Measurements from ENCODE around the gene RADIL.

The RADIL gene

GRCh38 chr7:4833691-4834600 is 49.6 kb downstream of the RADIL start:
- no peak for DNase-seq (ENCODE audit: low read depth in 1 of 2, low spot score in 1 of 2)

- no peak for DNase-seq (ENCODE audit: low read depth in 1 of 2, low spot score in 1 of 2)
Observed at GRCh38 chr7:4833176-4833575, 50.3 kb downstream of the RADIL start.

- no peak for DNase-seq (ENCODE audit: low read depth in 1 of 2, low spot score in 1 of 2)
Observed at GRCh38 chr7:4832711-4833110, 50.8 kb downstream of the RADIL start.

GRCh38 chr7:4831723-4832495 is 51.6 kb downstream of the RADIL start:
- DNase-seq (ENCODE audit: low read depth in 1 of 2, low spot score in 1 of 2): no peak

GRCh38 chr7:4830176-4830575 is 53.3 kb downstream of the RADIL start:
- DNase-seq (ENCODE audit: low read depth in 1 of 2, low spot score in 1 of 2): no peak

GRCh38 chr7:4828720-4829383 is 54.7 kb downstream of the RADIL start:
- no peak for DNase-seq (ENCODE audit: low read depth in 1 of 2, low spot score in 1 of 2)

- no peak for DNase-seq (ENCODE audit: low read depth in 1 of 2, low spot score in 1 of 2)
Observed at GRCh38 chr7:4825081-4825480, 58.4 kb downstream of the RADIL start.

GRCh38 chr7:4824120-4824775 is 59.3 kb downstream of the RADIL start:
- DNase-seq (ENCODE audit: low read depth in 1 of 2, low spot score in 1 of 2): no peak

- DNase-seq (ENCODE audit: low read depth in 1 of 2, low spot score in 1 of 2): no peak
Observed at GRCh38 chr7:4823441-4824119, 59.9 kb downstream of the RADIL start.

- DNase-seq (ENCODE audit: low read depth in 1 of 2, low spot score in 1 of 2): no peak
Observed at GRCh38 chr7:4822677-4823076, 60.8 kb downstream of the RADIL start.

GRCh38 chr7:4820967-4821471 is 62.5 kb downstream of the RADIL start:
- no peak for DNase-seq (ENCODE audit: low read depth in 1 of 2, low spot score in 1 of 2)

GRCh38 chr7:4820405-4820966 is 63.0 kb downstream of the RADIL start:
- DNase-seq (ENCODE audit: low read depth in 1 of 2, low spot score in 1 of 2): no peak

GRCh38 chr7:4819560-4820404 is 63.7 kb downstream of the RADIL start:
- DNase-seq (ENCODE audit: low read depth in 1 of 2, low spot score in 1 of 2): no peak

- DNase-seq (ENCODE audit: low read depth in 1 of 2, low spot score in 1 of 2): no peak
Observed at GRCh38 chr7:4818000-4818794, 65.3 kb downstream of the RADIL start.

GRCh38 chr7:4817178-4817901 is 66.2 kb downstream of the RADIL start:
- no peak for DNase-seq (ENCODE audit: low read depth in 1 of 2, low spot score in 1 of 2)

- no peak for DNase-seq (ENCODE audit: low read depth in 1 of 2, low spot score in 1 of 2)
Observed at GRCh38 chr7:4816419-4817080, 67.0 kb downstream of the RADIL start.
